ENCODE results near the gene ZNRF1.
"Not testable (repeated sequence)": the region's sequence is repeated elsewhere in the genome, so short reads cannot be mapped to it uniquely, and the experiment has no call there.

The ZNRF1 gene

DNA sequence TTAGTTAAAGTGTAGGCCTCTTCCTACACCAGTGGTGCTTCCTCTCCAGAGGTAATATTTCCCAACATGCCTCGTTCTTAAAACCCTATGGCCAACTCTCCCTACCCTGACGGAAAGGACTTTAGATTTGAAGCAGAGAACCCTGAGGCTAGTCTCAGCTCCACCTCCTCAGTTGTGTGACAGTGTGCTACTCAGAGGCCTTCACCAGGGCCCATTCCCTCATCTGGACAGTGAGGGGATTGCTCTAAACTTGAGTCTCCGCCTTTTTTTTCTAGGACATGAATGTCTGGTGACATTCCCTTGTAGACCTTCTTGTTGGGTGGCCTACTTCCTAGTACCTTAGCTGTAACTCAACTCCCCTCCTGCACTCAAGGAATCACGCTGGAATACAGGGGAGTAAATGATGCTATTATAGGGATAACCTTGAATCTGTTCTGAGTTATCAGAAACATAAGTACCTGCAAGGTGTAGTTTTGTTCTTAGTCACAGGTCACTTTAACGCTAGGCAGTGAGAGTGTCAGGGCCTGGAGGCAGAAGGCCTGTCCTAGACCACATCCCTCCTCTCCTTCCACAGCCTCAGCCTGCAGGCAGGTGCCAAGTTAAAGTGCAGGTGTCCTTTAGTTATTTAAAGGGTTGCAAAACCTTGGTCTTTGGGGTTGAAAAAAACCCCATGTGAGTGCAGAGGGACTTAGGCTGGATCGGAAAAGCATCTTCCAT, 90.8 kb downstream of the ZNRF1 start:
- H3K4me3 ChIP-seq: no peak overlapping the region
- H3K27ac ChIP-seq: no peak overlapping the region

- not testable (repeated sequence) for H3K4me3 ChIP-seq, H3K27ac ChIP-seq
Observed at GRCh38 chr16:75090899-75091298, 92.1 kb downstream of the ZNRF1 start.

DNA sequence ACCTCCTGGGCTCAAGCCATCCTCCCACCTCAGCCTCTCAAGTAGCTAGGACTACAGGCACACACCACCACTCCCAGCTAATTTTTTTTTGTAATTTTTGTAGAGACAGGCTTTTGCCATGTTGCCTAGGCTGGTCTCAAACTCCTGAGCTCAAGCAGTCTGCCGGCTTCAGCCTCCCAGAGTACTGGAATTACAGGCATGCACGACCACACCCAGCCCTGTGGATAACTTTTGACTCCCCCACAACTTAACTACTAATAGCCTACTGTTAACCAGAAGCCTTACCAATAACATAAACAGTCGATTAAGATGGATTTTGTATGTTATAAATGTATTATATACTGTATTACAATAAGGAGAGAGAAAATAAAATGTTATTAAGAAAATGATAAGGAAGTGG, 92.8 kb downstream of the ZNRF1 start:
- H3K27ac ChIP-seq, H3K4me3 ChIP-seq: not testable (repeated sequence)

- H3K27ac ChIP-seq: no peak overlapping the region
- H3K4me3 ChIP-seq: no peak overlapping the region
Observed at GRCh38 chr16:75092777-75093176, 94.0 kb downstream of the ZNRF1 start.

DNA sequence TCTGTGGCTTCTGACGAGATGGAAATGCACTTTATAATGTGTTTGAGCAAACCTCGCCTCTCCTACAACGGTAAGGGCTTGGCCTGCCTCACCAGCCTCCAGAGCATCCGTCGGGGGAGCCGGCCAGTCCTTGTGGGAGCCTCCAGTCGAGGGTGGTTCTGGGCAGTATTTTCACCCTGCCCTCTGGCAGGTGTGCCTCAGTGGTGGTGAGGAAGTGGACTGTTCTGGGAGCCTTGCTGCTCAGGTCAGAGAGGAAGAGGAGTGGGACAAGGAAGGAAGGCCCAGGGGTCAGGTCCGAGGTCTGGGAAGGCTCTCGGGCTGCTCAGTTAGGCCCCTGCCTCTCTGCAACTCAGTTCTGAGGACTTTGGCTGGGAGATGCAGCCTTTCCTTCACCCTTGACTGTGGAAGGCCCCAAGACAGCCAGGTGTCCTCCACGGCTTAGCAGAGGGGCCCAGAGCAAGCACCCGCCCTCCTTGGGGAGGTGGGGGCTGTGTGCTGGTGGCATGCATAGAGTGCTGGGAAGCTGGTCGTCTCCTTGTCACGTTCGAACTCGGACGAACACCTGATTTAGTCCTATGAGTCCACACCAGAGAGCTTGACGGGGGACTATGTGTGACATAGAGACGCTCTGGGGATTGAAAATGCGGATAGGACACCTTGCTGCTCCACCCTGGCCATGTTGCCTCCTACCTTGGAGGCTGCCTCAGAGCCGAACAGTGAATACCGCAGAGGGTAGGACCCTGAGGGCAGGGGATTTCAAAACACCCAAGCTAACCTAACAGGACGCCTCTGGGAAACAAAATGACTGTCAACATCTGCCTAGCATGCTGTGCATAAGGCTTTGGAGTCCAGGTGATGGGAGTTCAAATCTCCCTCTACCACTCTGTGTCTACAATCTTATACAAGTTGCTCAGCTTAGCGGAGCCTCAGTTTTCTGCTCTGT, 95.0 kb downstream of the ZNRF1 start:
- Histone ChIP-seq H3K27ac (no peak overlapping the region), H3K4me3 (no peak overlapping the region)

DNA sequence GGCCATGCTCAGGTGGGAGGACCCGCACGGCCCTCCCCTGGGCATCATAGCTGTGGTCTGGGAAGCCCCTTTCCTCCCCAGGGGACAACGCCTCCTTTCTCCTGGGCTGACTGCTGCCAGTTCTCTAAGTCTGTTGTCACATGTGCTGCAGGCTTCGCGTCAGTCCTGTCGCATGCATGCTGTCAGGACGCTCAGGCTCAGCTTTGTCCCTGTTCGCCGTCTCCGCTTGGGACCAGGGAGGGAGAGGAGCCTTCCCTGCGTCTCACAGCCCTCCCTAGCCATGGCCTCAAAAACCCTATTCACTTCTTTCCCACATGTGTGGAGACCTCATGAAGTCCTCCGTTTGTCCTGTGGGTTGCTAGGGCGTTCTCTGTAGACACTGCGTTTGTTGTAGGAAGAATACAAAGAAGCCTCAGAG, 96.4 kb downstream of the ZNRF1 start:
- H3K4me3 ChIP-seq: no peak overlapping the region
- peak overlapping the region in 5 of 21 experiments; percentile 8 to 84 (median 76) for H3K27ac ChIP-seq

DNA sequence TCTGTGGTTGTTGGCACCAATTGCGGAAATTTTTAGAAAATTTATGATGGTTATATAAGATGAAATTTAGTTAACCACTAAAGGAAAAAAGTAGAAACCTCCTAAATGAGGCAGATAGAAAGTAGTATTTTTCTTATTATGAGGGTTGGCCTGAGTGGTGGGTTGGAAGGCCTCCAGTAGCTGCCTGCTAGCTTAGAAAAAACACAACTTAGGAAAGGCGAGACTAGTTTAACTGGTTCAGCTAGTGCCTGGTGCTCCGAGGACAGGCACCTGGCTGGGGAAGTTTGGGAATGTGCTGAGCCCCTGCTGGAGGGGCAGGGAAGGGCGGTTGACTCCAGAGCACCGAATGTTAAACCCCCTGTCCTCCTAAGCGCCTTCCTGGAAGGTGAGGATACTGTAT, 97.8 kb downstream of the ZNRF1 start:
- Histone ChIP-seq H3K4me3 (no peak overlapping the region), H3K27ac (peak overlapping the region in 19 of 21 experiments; percentile 35 to 89 (median 76))

- Histone ChIP-seq H3K4me3 (no peak overlapping the region), H3K27ac (peak overlapping the region in 19 of 21 experiments; percentile 35 to 89 (median 76))
Observed at GRCh38 chr16:75097191-75097761, 98.5 kb downstream of the ZNRF1 start.

DNA sequence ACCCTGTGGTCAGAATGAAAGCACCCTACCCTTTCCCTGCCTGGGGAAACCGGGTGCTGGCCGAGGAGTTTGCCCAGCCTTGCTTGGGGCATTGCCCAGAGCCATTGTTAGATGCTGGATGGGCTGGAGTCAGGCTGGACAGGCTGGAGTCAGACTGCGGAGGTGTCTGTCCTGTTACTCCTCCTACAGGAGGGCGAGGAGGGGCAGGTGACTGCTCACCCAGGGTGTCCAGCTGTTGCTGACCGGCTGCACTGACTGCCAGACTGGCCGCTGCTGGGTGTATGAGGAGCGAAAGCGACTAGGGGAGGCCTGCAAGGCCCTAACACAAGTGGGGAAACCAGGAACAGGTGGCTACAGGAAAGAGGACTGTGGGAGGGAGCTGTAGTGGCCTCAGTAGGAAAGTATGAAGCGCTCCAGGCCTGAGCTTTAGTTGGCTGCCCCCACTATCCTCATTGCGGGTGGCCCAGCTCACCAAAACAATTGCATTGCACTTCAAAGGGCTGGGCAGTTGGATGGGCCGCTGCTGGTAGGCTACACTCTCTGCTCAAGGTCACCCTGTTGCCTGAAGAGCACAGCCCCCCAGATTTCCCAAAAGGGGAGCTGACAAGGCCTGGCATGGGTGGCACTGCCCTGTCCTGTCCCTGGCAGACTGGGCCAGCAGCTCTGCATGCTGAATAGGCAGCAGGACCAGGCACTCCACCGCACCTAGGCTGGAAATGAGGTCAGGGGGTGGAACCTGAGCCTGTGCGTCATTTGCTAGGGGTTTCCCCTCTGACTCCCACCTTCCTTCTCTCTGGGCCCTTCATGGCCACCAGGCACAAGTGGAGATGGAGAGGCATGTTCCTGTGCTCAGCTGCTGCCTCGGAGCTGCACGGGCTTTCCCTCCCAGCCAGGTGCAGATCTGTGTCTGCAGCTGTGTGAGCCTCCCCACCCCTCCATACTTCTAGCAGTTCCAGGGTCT, 99.4 kb downstream of the ZNRF1 start:
- H3K4me3 ChIP-seq: no peak overlapping the region
- H3K27ac ChIP-seq: peak overlapping the region in 20 of 21 experiments; percentile 22 to 89 (median 76)

- H3K4me3 ChIP-seq: no peak overlapping the region
- peak overlapping the region in 20 of 21 experiments; percentile 28 to 89 (median 74) for H3K27ac ChIP-seq
Observed at GRCh38 chr16:75099075-75099667, 100.3 kb downstream of the ZNRF1 start.

GRCh38 chr16:75099738-75100602, 101.1 kb downstream of the ZNRF1 start:
- Histone ChIP-seq H3K27ac (peak overlapping the region in 20 of 21 experiments; percentile 21 to 89 (median 74)), H3K4me3 (no peak overlapping the region)

DNA sequence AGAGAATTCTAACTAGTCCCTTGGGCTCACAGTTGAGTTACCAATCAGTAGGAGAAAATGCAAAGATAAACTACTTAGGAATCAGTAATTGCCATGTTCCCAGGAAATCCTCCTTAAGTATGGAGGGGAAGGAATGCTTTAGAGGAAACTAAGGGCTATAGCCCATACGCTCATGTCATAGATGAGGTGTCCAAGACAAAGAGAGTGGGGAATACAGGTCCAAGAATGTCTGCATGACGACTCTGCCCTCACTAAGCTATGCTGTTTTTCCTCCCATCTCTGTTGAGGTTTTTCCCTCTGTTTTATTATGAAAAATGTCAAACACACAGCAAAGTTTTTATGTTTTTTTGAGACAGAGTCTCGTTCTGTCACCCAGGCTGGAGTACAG, 101.8 kb downstream of the ZNRF1 start:
- Histone ChIP-seq H3K27ac (peak overlapping the region in 19 of 21 experiments; percentile 9 to 89 (median 75)), H3K4me3 (no peak overlapping the region)

- Histone ChIP-seq H3K4me3 (no peak overlapping the region), H3K27ac (no peak overlapping the region)
Observed at GRCh38 chr16:75101635-75102034, 102.8 kb downstream of the ZNRF1 start.

DNA sequence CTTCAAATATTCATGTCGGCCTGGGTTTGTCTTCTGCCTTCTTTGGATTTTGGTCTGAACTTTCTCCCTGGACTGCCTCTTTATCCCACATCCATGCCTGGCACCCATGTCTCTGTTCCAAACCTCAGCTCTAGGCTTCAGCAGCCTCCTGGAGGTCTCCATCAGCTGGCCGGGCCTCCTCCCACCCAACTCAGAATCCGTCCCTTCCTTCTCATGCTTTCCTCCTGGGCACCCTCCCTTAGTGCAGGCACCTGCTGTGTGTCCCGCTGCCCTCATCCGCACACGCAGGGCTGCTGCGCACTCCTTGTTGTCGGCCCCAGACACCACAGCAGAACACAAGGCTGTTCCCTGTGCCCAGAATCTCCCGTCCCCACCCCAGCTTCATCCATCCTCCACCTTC, 103.8 kb downstream of the ZNRF1 start:
- Histone ChIP-seq H3K27ac (peak overlapping the region in 1 of 21 experiments; percentile 4), H3K4me3 (no peak overlapping the region)

DNA sequence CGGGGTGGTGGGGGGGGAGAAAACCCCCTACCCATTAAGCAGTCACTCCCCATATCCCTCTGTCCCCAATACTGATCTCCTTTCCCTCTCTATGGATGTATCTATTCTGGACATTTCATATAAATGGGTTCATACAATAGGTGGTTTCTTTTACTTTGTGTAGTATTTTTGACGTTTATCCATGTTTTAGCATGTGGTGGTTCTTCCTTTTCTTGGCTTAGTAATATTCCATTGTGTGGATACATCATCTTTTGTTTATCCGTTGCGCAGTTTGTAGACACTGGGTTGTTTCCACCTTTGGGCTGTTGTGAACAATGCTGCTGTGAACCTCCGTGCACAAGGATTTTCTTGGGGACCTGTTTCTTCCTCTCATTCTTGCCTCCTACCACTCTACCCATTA, 105.2 kb downstream of the ZNRF1 start:
- Histone ChIP-seq H3K4me3 (no peak overlapping the region), H3K27ac (no peak overlapping the region)

DNA sequence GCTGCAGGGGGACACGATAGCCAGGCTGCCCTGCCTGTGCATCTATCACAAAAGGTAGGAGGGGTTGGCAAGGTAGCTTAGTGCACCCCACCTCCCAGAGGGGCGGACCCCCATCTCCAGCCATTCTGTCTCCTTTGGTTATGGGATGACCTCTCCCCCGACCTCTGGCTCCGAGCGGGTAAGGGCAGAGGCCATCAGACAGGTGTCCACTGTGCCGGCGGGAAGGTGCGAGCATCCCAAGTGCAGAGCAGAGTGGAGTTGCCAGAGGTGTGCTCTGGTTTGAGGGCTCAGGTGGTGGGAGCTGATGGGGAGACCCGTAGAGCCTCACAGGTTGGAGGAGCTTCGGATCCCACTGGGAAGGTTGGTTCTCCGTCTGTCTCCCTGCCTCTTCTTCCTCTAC, 106.0 kb downstream of the ZNRF1 start:
- Histone ChIP-seq H3K4me3 (no peak overlapping the region), H3K27ac (peak overlapping the region in 18 of 21 experiments; percentile 1 to 90 (median 72))

- Histone ChIP-seq H3K4me3 (no peak overlapping the region), H3K27ac (peak overlapping the region in 20 of 21 experiments; percentile 1 to 90 (median 71))
Observed at GRCh38 chr16:75105306-75106061, 106.7 kb downstream of the ZNRF1 start.

Data from skin epidermis (tissue), 12 donors.